Gastroesophageal sphincter (tissue), 3 donors: ENCODE measurements around the gene DOK7.

Experiments
- CTCF ChIP-seq, 4 experiments: fragments of 200-600 bp in 2 of 4; fragments of 450-650 bp in 2 of 4; sonication (generic) in 1 of 4; IDR thresholded peaks; one replicate each; pipeline ENCODE4 v1.5.1; 2017 to 2019; ENCODE audit warnings: antibody characterized with exemption in 4 of 4, mild to moderate bottlenecking in 2 of 4, moderate library complexity in 2 of 4
- EP300 ChIP-seq: sonication (generic); formaldehyde crosslinking; IDR thresholded peaks from one replicate; pipeline ENCODE4 v1.6.1; 2017; ENCODE audit warnings: antibody characterized with exemption, mild to moderate bottlenecking
- POLR2A ChIP-seq, 2 donors: fragments of 450-650 bp; IDR thresholded peaks; one replicate each; pipeline ENCODE4 v1.6.1; 2017; ENCODE audit warnings: antibody characterized with exemption in 2 of 2, mild to moderate bottlenecking in 2 of 2, moderate library complexity in 1 of 2
- POLR2AphosphoS5 ChIP-seq: sonication (generic); formaldehyde crosslinking; IDR thresholded peaks from one replicate; pipeline ENCODE4 v1.6.1; 2017; ENCODE audit warnings: antibody characterized with exemption

- no peak for TF ChIP-seq CTCF (IDR thresholded peaks at IDR 0.05)
- no peak for TF ChIP-seq POLR2AphosphoS5
- no peak for TF ChIP-seq POLR2A (IDR thresholded peaks at IDR 0.05)
- TF ChIP-seq EP300 = no peak
Observed at GRCh38 chr4:3414421-3415279, 48.5 kb upstream of the DOK7 start.
